ENCODE results near the gene DCC.
A peak's percentile ranks its signal among the peaks of the same experiment; 100 is the strongest.

The DCC gene

GRCh38 chr18:52667463-52668065, 327.6 kb downstream of the DCC start:
- TF ChIP-seq GATA2 (IDR thresholded peaks at IDR 0.05; ENCODE audit: low read depth, low read length) (no peak), GATA3 (IDR thresholded peaks at IDR 0.05; ENCODE audit: low read depth, low read length) (no peak)

- TF ChIP-seq GATA2 (IDR thresholded peaks at IDR 0.05; ENCODE audit: low read depth, low read length) (no peak), GATA3 (IDR thresholded peaks at IDR 0.05; ENCODE audit: low read depth, low read length) (no peak)
These were observed 330.9 kb downstream of the DCC start for GRCh38 chr18:52670896-52671295.

GRCh38 chr18:52678034-52678433, 338.0 kb downstream of the DCC start:
- TF ChIP-seq GATA2 (IDR thresholded peaks at IDR 0.05; ENCODE audit: low read depth, low read length): no peak
- TF ChIP-seq GATA3 (IDR thresholded peaks at IDR 0.05; ENCODE audit: low read depth, low read length): no peak

- TF ChIP-seq GATA3 (IDR thresholded peaks at IDR 0.05; ENCODE audit: low read depth, low read length) (no peak), GATA2 (IDR thresholded peaks at IDR 0.05; ENCODE audit: low read depth, low read length) (no peak)
These were observed 338.6 kb downstream of the DCC start for GRCh38 chr18:52678551-52678950.

- TF ChIP-seq GATA3 (IDR thresholded peaks at IDR 0.05; ENCODE audit: low read depth, low read length) (no peak), GATA2 (IDR thresholded peaks at IDR 0.05; ENCODE audit: low read depth, low read length) (no peak)
These were observed 339.4 kb downstream of the DCC start for GRCh38 chr18:52679354-52679753.

DNA sequence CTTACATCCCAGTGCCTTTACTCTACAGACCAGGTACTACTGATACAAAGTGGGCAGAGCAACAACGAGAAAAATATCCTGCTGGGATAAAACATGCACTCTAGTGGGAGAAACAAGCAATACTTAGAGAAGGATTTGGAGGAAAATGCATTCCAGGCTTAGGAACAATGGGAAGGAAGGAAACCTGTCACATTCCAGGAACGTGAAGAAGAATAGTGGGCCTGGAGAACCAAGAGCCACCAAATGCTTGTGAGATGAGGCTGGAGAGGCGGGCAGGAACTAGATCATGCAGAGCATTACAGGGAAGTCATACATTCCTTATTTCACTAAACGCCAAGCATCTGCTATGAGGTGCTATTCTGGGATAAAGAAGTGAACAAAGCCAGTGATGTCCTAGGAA, 342.3 kb downstream of the DCC start:
- no peak for TF ChIP-seq GATA2 (IDR thresholded peaks at IDR 0.05; ENCODE audit: low read depth, low read length)
- no peak for TF ChIP-seq GATA3 (IDR thresholded peaks at IDR 0.05; ENCODE audit: low read depth, low read length)

DNA sequence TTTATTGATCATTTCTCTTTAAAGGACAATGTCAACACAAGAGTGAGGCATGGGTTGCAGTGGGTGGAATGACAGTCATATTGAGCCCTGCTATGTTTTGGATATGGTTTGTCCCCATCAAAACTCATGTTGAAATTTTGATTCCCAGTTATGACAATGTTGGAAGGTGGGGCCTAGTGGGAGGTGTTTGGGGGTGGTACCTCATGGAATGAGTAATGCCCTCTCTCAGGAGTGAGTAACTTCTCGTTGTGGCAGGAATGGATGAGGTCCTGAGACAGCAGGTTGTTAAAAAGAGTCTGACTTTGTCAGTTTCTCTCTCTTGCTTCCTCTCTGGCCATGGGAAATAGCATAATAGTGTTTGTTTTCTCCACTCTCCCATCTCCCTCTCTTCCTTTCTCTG, 345.3 kb downstream of the DCC start:
- TF ChIP-seq GATA2 (IDR thresholded peaks at IDR 0.05; ENCODE audit: low read depth, low read length) (no peak), GATA3 (IDR thresholded peaks at IDR 0.05; ENCODE audit: low read depth, low read length) (no peak)

- TF ChIP-seq GATA2 (IDR thresholded peaks at IDR 0.05; ENCODE audit: low read depth, low read length) (no peak), GATA3 (IDR thresholded peaks at IDR 0.05; ENCODE audit: low read depth, low read length) (no peak)
These were observed 351.8 kb downstream of the DCC start for GRCh38 chr18:52691841-52692240.

DNA sequence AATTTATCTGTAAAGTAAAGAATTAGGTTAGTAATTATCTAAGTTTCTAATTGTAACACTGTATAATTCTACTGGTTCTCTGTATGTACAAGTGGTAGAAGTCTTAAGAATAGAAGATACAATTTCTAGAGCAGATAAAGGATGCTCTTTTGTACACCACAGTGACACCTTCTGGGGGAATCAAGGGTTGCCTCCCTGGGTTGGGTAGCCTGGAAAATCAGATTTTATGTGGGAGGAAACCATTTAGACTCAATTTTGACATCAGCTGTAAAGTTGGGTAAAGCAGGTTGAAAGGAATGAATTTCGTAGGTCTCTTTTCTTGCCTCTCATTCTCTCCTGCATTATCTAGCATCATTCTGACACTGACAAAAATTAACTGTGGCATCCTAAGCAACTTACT, 354.8 kb downstream of the DCC start:
- TF ChIP-seq GATA2 (IDR thresholded peaks at IDR 0.05; ENCODE audit: low read depth, low read length) (no peak), GATA3 (IDR thresholded peaks at IDR 0.05; ENCODE audit: low read depth, low read length) (no peak)

- TF ChIP-seq GATA3 (IDR thresholded peaks at IDR 0.05; ENCODE audit: low read depth, low read length) (no peak), GATA2 (IDR thresholded peaks at IDR 0.05; ENCODE audit: low read depth, low read length) (no peak)
These were observed 360.1 kb downstream of the DCC start for GRCh38 chr18:52700116-52700515.

DNA sequence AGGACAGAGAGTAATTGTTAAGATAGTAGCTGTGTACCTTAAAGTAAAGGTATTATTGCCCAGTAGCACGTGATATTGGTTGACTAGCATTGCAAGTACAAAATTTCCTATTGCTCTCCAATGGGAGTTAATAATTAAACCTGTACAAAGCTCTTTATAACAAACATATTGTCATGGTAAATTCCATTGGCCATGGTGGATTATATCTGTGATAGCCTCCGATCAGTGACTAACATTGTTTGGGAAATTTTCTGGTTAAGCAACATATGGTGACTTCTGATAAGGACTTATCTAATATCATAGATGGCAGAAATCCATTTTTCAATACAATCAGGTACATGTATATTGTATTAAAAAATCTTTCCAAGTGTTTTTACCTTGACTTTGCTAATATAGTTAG, 360.8 kb downstream of the DCC start:
- TF ChIP-seq GATA2 (IDR thresholded peaks at IDR 0.05; ENCODE audit: low read depth, low read length): no peak
- no peak for TF ChIP-seq GATA3 (IDR thresholded peaks at IDR 0.05; ENCODE audit: low read depth, low read length)

DNA sequence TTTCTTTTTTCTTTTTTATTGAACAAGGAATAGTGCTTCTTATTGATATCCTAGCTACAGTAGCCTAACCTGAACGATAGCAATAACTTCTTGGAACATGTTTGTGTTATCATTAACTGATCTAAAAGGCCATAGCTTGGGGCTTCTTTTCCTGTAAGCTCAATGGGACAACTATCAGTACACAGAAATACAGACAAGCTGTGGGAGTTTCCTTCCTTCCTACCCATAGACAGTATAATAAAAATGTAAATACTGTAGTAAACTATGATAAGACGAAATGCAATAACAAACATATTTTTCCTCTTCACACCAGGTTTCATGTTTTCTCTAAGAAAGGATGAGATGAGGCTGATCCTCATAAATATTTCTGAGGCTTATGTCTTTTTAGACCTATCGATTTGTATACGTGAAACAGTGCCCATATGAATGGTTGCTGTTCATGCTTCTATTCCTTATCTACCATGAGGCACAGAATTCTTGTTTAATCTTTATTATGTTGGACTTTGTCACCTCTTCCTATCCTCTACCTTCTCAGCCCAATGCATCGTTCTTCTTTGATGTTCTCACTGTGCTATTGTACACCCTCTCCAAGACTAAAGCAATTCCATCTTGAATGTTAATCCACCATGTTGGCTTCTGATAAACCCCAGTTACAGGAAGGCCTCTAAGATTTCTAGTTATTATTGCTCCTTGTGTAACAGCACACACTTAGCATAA, 361.4 kb downstream of the DCC start:
- TF ChIP-seq GATA3 (IDR thresholded peaks at IDR 0.05; ENCODE audit: low read depth, low read length): peak; percentile 87; the same call in 1 of the 2 replicates
- peak; percentile 43; the same call in 1 of the 2 replicates for TF ChIP-seq GATA2 (IDR thresholded peaks at IDR 0.05; ENCODE audit: low read depth, low read length)

GRCh38 chr18:52715421-52715820, 375.4 kb downstream of the DCC start:
- TF ChIP-seq GATA2 (IDR thresholded peaks at IDR 0.05; ENCODE audit: low read depth, low read length) (no peak), GATA3 (IDR thresholded peaks at IDR 0.05; ENCODE audit: low read depth, low read length) (no peak)

DNA sequence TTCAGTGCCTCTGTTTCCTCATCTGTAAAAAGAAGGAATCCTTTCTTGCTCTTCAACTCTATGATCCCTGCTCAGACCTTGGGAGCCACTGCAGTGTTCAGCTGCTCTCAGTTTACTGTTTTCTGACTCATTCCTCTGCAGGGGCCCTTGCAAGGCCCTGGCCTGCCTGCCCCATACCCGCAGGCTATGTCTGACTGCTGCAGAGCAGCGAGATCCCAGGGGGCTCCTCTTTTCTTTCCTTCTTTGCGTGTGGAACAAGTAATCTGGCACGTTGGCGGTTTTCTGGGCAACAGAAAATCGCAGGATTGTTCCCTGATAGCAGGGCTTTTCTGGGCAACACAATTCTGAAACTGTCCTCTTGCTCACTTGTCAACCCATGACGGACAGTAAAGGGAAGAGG, 376.0 kb downstream of the DCC start:
- TF ChIP-seq GATA2 (IDR thresholded peaks at IDR 0.05; ENCODE audit: low read depth, low read length) (no peak), GATA3 (IDR thresholded peaks at IDR 0.05; ENCODE audit: low read depth, low read length) (no peak)

- TF ChIP-seq GATA2 (IDR thresholded peaks at IDR 0.05; ENCODE audit: low read depth, low read length): no peak
- no peak for TF ChIP-seq GATA3 (IDR thresholded peaks at IDR 0.05; ENCODE audit: low read depth, low read length)
These were observed 377.0 kb downstream of the DCC start for GRCh38 chr18:52716973-52717372.
